Right cardiac atrium (tissue), 5 donors: ENCODE data around the gene KDSR. TPM values are rescaled to one million over a fixed set of nuclear protein-coding genes. Genes with fewer than 3 reads are reported as not detected.

ENCODE experiments used
- ATAC-seq, 2 donors: fragments of 200-7000 bp; cut with Tn5 transposase; one replicate each; pipeline versions ENCODE4 v1.8.0 to v1.9.1; 2020; ENCODE audit warnings: moderate library complexity in 2 of 2, mild to moderate bottlenecking in 1 of 2
- DNase-seq, 3 donors: peaks; one replicate each; pipeline ENCODE4 v3.0.0-alpha.2; 2020
- H3K27ac ChIP-seq: one replicate; pipeline ENCODE4 v1.5.1; 2013; ENCODE audit warnings: mild to moderate bottlenecking, low read length, control low read depth, moderate library complexity
- H3K27me3 ChIP-seq: one replicate; pipeline ENCODE4 v1.6.1; 2013; ENCODE audit not compliant: control insufficient read depth, insufficient read depth
- H3K4me1 ChIP-seq: one replicate; pipeline ENCODE4 v1.6.1; 2013; ENCODE audit warnings: low read length; ENCODE audit not compliant: control insufficient read depth, insufficient read depth
- H3K4me3 ChIP-seq: one replicate; pipeline ENCODE4 v1.5.1; 2013; ENCODE audit warnings: low read length, control low read depth
- H3K9me3 ChIP-seq: one replicate; pipeline ENCODE4 v1.6.1; 2013; ENCODE audit warnings: low read length; ENCODE audit not compliant: control insufficient read depth
- WGBS: extraction: QIAGEN DNeasy Blood & Tissue Kit; methylation state at CpG from one replicate; pipeline ENCODE4 v1.1.7; 2013; 5-methylcytosine and 5-hydroxymethylcytosine counted together
- intact Hi-C, 4 donors: fragments of 100-400 bp; cut with DNase I; formaldehyde crosslinking; loops; one replicate each; pipeline versions ENCODE4 v1.11.0 to v1.14.0; 2022 to 2023
- polyA plus RNA-seq: library from polyadenylated mRNA; stranded (reverse); fragments of 200-250 nt; gene quantifications from one replicate; pipeline ENCODE4 v1.2.3, GENCODE V29; 2013
- total RNA-seq, 4 donors: library from RNA; stranded (reverse); fragmentation: NEBNext Ultra II Directional; extraction: Animal tissue kit (Norgen Biotek cat#: 25700); gene quantifications; one replicate each; pipeline ENCODE4 v1.2.1, GENCODE V29; 2021
- donor health status: healthy with polysubstance abuse.
- donor health status: DM: no; HTN: yes; CAD: no.
- donor health status: DM: no; HTN: no; CAD: no.
- donor health status: DM: no; HTN: yes; CAD: no; lungs with severe emphysema.
- donor health status: DM: yes; HTN: yes; CAD: no.

The KDSR gene
- total and polyA plus RNA-seq, 5 donors, result 21.8 to 49.9 (median 48.4) TPM

DNA sequence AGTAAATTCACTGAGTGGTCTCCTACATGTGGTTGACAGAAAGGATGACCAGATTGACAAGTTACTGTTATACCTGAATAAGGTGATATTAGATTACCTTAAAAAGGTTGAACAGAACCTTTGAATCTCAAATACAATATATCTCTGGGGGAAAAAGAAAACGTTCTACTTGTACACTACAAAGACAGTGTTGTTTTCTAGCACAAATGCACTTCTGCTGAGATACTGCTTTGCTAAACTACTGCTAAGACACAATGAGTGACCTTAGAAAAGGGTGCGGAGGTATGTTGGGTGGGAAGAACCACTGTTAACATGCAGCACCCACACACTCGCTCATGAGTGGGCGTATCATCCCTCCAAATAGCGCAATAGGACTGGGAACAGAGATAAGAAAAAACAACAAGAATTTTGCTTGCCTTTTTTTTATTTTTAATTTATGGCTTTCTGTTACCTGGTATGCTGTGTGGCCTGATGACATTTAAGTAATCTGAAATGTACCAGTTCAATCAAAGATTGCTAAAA, 53.5 kb downstream of the KDSR start:
- H3K27me3 ChIP-seq, result no peaks in the 10 kb centered on the region
- H3K4me1 ChIP-seq, result peaks cover 8% of the 10 kb centered on the region
- H3K4me3 ChIP-seq, result no peak overlapping the region
- H3K27ac ChIP-seq, result no peak overlapping the region
- no peak for ATAC-seq
- DNase-seq, result no peak
- no peaks in the 10 kb centered on the region for H3K9me3 ChIP-seq
- WGBS, result 76% methylated on average over 5 of the region's 5 CpGs
- intact Hi-C loops, result no loop called here

DNA sequence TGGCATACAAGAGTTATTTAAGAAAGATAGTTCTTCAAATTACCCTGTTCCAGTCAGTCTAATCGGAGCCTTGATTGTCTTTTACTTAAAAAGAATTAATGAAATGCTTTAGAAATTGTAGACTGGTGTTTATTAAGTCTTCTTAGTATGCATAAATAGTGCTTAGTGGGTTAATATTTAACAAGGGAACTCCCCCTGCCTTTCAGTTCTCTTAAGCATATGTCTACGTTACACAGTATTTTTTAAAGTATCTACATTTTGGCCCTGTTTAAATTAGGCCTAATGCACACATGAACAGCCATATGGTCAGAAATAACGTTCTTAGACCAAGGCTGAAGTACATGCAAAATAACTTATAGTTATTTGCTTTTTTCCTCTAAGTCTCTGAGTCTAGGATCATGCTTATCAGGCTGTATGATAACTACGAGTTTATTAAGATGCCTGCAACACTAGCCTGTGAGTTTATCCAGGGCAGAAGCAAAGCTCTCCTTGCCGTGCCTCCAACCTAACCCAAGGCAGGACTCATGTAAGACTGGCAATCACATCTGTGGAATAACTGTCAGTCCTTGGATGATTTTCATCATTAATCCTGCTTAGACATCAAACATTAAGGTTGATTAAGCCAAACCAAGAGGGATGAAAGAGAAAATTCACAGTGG, 54.1 kb downstream of the KDSR start:
- DNase-seq, result no peak
- no peak overlapping the region for H3K4me3 ChIP-seq
- WGBS, result 63% methylated on average over 5 of the region's 5 CpGs
- ATAC-seq, result no peak
- H3K27me3 ChIP-seq, result no peaks in the 10 kb centered on the region
- H3K9me3 ChIP-seq, result no peaks in the 10 kb centered on the region
- H3K4me1 ChIP-seq, result peaks cover 4% of the 10 kb centered on the region
- intact Hi-C loops, result no loop called here
- no peak overlapping the region for H3K27ac ChIP-seq

DNA sequence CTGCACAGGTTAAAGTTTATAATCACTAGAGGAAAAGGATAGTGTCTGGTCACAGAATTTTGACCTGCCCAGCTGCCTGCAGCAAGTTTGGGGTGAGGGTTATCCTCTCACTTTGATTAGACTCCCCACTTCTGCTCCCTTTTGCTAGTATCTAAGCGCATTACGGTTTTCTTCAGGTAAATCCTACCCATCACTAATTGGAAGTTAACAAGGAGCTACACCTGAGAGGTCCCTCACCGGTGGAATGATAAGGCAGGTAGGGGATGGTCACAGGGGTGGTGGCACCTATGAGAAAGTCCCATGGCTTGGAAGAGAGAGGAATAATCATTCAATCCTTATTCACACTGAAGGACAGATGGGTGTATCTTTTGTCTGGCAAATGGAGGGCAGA, 55.0 kb downstream of the KDSR start:
- DNase-seq (no peak), ATAC-seq (no peak)
- 98% methylated on average over 3 of the region's 3 CpGs for WGBS
- Histone ChIP-seq H3K9me3 (no peaks in the 10 kb centered on the region), H3K4me1 (peaks cover 2% of the 10 kb centered on the region), H3K27me3 (no peaks in the 10 kb centered on the region), H3K4me3 (no peak overlapping the region), H3K27ac (no peak overlapping the region)
- intact Hi-C loops, result no loop called here

DNA sequence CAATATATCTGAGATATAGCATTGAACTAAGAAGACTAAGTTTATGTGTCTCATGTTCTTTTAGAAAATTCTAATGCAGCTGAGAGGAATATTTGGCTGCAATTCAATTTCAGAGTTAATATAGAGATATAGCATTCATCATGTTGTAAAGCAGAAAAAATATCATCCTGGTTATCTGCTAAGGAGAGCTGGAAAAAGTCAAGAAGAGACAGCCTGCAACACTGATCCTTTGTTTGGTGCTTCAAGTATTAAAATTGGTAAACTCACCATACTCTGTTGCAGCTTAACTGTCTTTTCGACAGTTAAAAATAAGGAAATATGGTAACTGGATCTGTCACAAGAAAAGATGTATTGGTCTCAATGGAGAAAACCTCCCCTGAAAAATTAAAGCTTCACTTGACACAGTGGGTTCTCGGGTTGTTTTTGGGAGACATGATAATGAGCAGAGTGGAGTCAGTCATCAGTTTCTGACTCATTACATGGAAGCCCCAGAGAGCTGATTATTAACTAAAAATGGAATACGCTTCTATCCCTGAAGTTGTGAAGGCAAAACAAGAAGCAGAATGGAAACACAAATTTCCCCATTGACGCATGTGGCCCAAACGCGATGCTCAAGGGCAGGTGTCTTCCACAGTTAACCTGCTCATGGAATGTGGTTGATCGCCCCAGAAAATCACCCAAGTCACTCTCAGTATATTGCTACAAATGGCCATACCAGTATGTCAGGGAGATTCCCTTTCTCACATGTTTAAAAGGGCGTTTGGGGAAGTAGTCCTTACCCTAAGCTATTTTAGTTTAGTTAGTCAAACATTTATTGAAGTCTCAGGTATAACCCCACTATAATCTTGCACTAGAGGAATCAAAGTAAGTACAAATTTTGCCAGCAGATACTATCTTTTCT, 55.6 kb downstream of the KDSR start:
- no peaks in the 10 kb centered on the region for H3K27me3 ChIP-seq
- H3K4me1 ChIP-seq, result peaks cover 3% of the 10 kb centered on the region
- intact Hi-C loops, result no loop called here
- 68% methylated on average over 8 of the region's 8 CpGs for WGBS
- no peak overlapping the region for H3K4me3 ChIP-seq
- no peak overlapping the region for H3K27ac ChIP-seq
- ATAC-seq (no peak), DNase-seq (no peak)
- no peaks in the 10 kb centered on the region for H3K9me3 ChIP-seq

DNA sequence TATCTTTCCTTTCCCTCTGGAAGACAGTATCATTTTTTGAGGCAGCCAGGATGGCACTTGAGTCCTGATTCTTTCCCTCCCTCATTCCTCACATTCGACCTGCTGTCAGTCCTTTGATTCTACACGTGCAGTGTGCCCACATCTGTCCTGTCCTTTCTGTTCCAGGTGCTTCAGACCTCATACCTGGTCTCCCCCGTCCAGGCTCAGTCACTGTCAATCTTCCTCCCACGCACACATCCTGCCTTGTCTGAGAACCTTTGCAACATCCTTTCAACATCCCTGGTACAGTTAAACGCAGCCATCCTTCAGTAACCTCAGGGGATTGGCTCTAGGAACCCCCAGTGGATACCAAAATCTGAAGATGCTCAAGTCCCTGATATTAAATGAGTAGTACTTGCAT, 57.6 kb downstream of the KDSR start:
- WGBS, result 90% methylated on average over 5 of the region's 5 CpGs

DNA sequence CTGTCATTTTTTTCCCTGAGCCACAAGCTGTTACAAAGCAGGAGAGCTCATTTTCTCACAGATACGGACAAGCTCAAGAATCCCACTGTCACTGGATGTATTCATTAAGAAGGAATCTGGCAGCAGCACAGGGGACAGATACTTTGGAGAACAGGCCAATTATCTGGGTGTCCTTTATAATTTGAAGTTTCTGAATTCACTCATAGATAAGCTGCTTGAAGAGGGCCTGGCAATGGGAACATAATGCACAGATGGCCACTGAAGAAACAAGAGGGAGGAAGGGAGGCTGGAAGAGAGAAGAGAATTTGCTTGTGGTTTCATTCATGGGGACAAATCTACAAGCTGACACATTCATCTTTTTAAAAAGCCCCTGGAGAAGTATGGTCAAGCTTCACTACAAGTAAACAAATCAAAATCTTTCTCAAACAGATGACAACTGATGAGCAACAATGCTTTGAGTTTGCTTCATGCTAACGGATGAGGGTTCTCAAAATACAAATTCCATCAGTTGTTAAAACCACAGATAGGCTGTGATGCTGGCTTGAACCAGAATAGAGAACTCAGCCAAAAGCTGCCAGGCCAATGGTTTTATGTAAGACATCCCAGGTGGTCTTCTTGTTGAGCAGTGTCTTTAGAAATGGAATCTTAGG, 59.3 kb downstream of the KDSR start:
- ATAC-seq, result peak; percentile 61 to 70

More for the DNA sequence above, 57.6 kb downstream of the KDSR start:
- Histone ChIP-seq H3K27me3 (no peaks in the 10 kb centered on the region), H3K4me1 (peaks cover 6% of the 10 kb centered on the region), H3K27ac (no peak overlapping the region), H3K9me3 (no peaks in the 10 kb centered on the region), H3K4me3 (no peak overlapping the region)
- ATAC-seq, result no peak
- intact Hi-C loops, result no loop called here
- DNase-seq, result no peak

DNA sequence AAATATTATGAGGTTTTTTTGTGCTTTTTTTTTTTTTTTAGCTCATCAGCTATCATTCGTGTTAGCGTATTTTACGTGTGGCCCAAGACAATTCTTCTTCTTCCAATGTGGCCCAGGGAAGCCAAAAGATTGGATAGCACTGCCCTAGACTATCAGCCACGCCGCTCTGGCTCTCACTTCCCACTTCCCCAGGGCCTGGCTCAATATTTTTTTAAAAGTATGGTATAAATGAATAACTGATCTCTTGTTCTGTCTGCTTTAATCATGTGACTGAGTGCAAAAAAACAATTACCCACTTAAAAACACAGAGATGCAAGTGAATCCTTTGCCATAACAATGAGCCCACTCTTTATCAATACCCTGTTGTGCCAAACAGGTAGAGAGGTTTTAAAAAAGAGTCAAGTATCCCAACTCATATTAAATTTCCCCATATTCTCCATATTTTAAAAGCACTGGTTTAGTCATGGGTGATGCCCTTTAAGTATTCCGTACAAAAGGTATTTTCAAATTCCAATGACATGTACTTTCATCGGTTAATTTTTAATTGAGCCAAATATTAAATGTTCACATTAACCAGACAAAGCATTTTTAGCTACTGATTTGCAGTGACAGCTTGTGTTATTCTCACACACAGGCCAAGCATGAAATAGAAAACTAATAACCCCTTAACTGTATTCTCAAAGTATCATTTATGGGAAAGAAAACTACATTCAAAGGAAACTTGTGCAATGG, 60.0 kb downstream of the KDSR start:
- H3K9me3 ChIP-seq, result no peaks in the 10 kb centered on the region
- DNase-seq (no peak), ATAC-seq (peak in 1 of 2 donors; percentile 40)
- peaks cover 6% of the 10 kb centered on the region for H3K4me1 ChIP-seq
- 69% methylated on average over 7 of the region's 7 CpGs for WGBS
- H3K4me3 ChIP-seq, result no peak overlapping the region
- no peak overlapping the region for H3K27ac ChIP-seq
- no peaks in the 10 kb centered on the region for H3K27me3 ChIP-seq
- intact Hi-C loops, result no loop called here

More for the DNA sequence above, 59.3 kb downstream of the KDSR start:
- 37% methylated on average over 2 of the region's 2 CpGs for WGBS
- H3K27ac ChIP-seq, result peak overlapping the region; percentile 30
- DNase-seq, result no peak
- peaks cover 6% of the 10 kb centered on the region for H3K4me1 ChIP-seq
- H3K27me3 ChIP-seq, result no peaks in the 10 kb centered on the region
- H3K9me3 ChIP-seq, result no peaks in the 10 kb centered on the region
- H3K4me3 ChIP-seq, result no peak overlapping the region
- intact Hi-C loops, result no loop called here

DNA sequence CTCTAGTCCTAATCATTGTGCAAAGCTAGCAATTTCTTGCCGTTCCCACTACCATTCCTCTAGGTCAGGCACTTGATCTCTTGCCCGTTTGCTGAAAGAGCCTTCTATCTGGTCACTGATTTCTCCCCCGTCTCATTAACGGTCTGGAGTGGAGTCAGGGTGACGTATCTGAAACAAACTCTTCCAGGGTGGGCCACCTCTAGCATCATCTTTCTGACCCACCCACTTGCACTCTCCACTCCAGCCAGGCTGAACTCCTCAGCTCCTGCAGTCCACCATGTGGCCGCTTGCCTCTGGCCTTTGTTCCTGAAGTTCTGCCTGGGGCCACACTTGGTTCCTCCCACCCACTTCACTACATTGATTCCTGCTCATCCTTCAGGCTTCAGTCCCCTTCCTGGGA, 60.8 kb downstream of the KDSR start:
- WGBS, result 71% methylated on average over 6 of the region's 6 CpGs
- Histone ChIP-seq H3K9me3 (no peaks in the 10 kb centered on the region), H3K27ac (no peak overlapping the region), H3K4me1 (peaks cover 6% of the 10 kb centered on the region), H3K4me3 (no peak overlapping the region), H3K27me3 (no peaks in the 10 kb centered on the region)
- intact Hi-C loops, result no loop called here
- no peak for DNase-seq
- ATAC-seq, result no peak

DNA sequence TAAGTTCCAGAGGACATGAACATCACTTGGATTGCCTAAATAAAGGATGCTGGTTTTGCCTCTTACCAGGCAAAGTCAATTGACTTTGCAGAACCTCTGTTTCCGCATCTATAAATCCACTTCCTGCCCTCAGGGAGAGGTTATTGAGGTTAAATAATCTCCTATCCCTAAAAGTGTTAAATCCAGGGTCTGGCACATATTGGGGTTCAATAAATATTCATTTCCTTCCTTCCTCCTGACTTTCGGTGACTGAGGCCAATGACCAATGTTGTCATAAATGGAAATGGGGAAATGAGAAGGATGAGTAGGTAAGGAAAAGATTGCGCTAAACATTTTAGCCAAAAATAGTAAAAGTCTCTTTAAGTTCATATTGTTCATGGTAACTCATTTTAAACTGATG, 63.5 kb downstream of the KDSR start:
- Histone ChIP-seq H3K4me3 (no peak overlapping the region), H3K4me1 (peaks cover 4% of the 10 kb centered on the region), H3K27ac (no peak overlapping the region), H3K9me3 (no peaks in the 10 kb centered on the region), H3K27me3 (no peaks in the 10 kb centered on the region)
- ATAC-seq (no peak), DNase-seq (no peak)
- WGBS, result 73% methylated on average over 3 of the region's 3 CpGs
- intact Hi-C loops, result no loop called here

DNA sequence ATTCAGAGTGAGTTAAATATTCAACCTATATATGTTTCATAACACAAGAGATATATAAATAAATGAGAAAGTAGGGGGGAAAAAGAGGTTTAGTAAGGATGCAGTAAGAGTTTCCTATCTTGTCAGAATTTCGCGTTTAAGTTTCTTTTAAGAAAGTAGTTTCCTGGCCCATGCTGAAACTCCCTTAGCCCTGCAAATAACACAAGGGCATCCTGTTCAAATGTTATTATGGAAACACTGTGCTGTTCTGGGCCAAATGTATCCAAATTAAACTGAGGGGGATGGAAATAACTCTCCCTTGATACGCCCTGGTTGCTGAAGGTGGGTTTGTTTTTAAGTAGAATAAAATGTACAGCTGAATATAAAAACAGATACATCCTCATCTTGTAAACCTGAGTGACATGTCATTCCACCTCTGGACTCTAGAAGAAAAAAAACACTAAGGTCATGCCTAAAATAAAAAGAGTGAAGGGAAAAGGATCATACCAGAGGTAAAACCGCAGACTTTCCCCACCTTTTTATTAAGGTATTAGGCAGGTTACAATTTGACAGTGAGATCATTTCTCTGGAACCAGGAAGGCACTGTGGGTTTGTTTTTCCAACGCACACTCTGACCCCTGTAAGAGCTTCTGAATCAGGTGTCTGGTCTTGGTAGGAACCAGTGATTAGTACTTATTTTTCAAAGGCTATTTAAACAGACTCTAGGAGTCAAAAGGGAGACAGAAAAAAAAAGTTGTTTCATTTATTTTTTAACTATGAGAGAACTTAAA, 64.2 kb downstream of the KDSR start:
- Histone ChIP-seq H3K4me1 (peaks cover 4% of the 10 kb centered on the region), H3K27ac (no peak overlapping the region), H3K4me3 (no peak overlapping the region), H3K9me3 (no peaks in the 10 kb centered on the region), H3K27me3 (no peaks in the 10 kb centered on the region)
- intact Hi-C loops, result no loop called here
- no peak for ATAC-seq
- no peak for DNase-seq
- whole genome bisulfite sequencing, result 63% methylated on average over 5 of the region's 5 CpGs
